T1000 (cell line): Measurements from ENCODE around the gene FIG4.
"Not testable (repeated sequence)": the region's sequence is repeated elsewhere in the genome, so short reads cannot be mapped to it uniquely, and the experiment has no call there.

ENCODE experiments used
- DNase-seq: peaks from one replicate; lab custom pipeline; 2025; ENCODE audit warnings: mixed read lengths; lab: John Stamatoyannopoulos, UW

Gene FIG4

DNA sequence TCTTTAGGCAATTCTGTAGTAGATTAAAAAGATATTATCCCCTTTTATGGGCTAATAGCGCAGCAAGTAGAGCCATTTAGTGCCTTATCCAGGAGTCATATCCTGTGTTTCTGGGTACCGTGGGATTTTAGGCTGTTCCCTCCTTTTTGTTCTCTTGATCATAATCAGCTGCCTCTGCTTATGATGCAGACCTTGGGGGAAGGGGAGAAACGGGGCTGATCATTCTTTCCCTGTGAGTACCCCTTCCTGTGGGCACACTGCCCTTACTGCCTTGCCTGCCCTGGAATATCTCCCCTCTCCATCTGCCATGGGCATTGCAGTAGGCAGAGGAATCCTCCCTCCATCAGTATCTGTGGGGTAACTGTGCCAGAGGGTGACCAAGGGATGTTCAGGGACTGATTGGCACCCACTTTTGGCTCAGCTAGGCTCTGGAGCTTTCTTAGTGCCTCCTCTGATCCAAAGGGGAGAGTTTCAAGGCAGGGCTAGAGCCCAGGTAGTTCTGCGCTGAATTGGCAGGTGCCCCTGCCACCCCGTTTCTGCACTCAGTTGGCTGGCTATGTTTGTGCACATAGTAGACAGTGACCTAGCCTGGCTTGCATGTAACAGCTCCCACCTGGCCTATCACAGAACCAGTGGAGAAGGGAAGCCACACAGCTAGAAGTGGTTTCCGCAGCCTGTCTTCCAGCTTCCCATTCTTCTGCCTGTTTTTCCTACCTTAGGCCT is 103.3 kb downstream of the FIG4 start:
- no peak for DNase-seq

DNA sequence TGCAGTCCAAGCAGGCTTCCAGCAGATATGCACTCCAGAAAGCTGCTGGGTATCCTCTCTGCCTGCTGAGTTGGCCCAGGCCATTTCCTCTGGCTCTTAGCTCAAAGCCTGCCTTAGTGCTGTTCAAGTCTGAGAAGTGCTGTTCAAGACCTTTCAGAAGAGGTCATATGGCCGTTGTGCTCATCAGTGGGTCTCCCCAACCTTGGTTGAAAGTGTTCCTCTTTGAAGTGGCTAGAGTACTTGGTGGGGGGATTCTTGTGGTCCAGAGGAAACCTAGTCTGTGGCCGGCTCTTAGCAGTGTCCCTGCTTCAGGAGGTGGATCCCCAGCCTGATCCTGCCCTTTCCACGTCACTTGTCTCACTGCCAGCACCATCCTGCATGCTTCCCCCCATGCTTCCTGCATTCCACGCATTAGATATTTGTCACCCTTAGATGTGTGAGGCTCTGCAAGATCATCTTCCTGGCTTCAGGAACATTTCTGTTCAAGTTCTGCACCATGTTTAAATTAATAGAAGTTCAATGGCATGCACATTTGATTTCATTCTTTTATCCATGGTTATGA is 105.0 kb downstream of the FIG4 start:
- DNase-seq, result no peak

DNA sequence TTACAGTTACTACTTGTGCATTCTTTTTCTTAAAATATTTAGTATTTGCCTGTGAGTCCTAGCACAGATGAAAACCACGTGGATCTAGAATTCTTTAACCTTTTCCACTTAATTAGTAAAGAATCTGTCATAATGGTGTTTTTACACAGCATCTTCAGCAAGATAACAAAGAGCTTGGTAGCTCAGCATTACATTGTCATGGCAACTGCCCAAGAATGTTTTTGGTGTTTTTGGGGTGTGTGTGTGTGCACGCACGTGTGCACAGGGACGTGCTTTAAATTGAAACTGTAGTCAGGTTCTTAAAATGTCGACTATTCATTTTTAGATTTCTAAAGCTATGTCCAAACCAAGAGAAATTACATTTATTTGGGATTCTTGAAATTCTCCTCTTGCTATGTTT is 108.0 kb downstream of the FIG4 start:
- DNase-seq, result no peak

DNA sequence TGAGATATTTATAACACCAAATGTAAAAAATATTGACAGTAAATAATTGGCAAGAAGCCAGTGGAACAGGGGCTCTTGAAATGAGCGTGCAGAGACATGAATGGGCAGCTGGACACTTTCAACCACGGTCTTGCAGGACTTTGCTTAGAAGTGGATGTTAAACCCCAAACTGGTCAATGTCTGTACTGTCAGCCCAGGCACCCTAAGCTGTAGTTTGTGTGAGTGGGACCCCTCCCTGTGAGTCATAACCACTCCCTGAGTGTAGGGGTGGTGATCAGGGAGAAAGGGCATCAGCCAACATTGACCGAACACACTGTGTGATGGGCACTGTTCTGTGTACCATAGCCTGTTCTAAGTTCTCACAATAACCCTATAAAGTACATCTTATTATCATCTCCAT is 108.6 kb downstream of the FIG4 start:
- DNase-seq, result no peak

DNA sequence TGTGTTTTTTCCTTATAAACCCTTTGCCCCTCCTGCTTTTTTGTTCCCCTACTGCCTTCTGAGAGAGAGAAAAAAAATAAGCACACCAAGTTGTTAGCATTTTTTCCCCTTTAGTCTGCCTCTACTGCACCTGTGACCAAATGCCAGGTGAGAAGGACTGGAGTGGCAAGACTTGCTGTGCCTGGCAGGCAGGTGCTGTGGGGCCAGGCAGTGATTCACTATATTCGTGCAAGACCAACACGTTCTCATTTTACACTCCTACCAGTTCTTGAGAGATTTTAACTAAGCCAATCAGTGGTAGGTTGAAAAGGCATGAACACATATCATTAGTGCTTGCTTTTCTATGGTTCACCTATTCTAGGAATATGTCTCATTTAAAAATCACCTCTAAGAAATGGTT is 109.7 kb downstream of the FIG4 start:
- no peak for DNase-seq

DNA sequence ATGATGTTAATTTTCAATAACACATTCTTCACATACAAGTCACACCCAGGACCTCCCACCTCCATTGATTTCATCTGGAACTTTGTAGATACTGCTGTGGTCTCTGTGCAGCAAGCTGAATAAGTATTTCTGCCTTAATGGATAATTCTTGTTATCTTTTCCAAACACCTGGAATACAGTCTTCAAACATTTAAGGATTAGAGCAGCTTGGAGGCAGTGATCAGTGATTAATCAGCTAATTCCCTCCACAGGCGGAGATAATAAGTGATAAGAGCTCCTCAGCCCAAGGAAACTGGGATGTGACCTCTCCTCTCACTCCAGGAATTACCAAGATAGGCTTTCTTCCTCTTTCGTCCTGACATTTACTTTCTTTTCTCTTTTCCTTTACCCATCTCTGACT is 110.7 kb downstream of the FIG4 start:
- no peak for DNase-seq

DNA sequence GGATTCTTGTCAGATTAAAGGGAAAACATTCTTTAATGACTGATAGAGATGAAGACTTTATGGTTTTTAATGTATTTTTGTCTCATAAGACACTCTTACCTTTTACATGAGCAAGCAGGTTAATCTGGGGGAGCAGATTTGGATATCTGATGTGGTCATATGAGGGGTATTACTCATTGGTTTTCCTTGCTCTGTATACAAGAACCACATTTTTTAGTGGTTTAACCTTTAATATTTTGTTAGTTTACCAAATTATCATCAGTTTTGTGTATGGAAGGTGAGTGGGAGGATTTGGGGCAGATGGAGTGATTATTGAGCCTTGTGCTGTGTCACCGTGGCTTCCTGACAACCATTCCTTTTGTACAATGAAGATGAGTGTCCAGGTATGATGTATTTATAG is 112.9 kb downstream of the FIG4 start:
- DNase-seq, result no peak

DNA sequence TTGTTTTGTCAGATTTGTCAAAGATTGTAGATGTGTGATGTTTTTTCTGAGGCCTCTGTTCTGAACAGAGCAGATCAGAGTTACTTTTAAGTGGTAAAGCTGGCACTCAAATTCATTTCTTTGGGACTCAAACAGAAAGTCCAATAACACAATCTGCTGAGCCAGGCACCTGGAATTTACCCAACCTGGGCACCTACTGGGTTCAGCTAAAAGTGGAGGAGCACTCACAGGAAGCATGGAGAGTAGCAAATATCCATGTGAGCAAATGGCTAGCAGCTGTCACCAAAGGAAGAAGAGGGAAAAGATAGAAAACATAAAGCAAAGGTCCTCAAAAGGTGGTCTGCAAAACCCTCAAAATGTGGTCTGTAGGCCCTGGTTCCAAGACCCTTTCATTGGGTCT is 116.8 kb downstream of the FIG4 start:
- no peak for DNase-seq

DNA sequence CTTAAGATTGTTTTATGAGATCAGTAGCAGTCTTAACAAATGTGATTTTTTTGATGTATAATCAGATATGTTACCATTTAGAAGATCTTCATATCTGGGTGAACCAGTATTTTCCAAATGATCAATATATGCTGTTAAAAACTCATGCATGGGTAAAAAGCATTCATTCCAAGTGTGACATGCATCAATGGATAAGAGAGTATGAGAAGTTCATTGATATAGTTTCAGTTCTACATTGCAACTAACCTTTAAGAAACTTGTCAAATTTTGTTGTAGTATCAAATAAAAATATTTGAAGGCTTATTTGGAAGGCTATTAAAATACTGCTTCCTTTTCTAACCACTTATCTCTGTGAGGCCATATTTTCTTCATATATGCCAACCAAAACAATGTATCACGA is 117.7 kb downstream of the FIG4 start:
- no peak for DNase-seq

DNA sequence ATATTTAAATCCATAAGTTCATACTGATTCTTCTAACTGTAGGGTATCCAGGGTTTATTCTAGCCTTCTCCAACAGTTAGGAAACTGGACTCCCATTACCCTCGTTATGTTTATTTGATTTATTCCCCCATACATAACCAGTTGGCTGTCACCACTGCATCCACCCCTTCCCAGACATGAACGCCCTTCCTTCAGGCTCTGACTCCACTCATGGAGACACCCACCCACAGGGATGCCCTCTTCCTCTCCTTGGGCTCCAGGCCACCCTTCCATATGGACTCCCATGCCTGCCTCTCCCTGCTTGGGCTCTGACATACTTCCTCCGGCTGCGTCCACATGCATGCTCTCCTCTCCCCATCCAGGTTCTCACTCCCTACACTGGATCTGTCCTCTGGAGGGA is 124.0 kb downstream of the FIG4 start:
- DNase-seq, result no peak

DNA sequence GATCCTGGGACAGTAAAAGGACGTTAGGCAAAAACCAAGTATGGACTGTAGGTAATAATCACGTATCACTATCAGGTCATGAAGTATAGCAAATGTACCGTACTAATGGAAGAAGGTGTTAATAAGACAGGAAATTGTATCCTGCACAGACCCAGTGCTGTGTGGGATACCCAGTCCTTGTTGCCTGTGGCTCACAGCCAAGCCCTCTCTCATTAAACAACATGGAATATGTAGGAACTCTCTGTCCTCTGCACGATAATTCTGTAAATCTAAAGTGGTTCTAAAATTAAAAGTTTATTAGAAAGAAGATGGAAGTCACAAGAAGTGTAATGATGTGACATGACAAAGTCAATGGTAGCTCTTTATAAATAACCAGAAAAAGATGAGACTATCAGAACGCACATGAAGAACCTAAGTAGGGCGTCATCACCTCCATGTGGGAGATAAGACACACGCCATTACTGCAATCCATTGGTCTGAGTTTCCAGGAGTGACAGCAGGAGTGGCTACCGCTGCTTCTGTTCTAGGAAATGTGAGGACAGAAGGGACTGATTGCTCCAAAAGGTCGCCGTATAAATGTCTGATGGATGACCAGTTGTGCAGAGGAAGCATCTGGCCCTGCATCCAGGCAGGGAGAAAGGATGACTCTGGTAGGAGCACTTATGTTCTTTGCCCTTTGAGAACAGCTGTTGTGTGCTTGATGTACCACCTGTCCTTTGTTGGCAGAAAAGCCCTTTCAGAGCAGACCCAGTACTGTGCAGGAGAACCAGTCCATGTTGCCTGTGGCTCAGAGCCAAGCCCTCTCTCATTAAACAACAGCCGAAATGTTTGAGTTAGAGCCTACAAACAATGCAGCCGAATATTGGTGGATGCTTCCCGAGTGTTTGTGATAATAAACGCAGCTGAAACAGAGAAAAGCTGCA is 125.6 kb downstream of the FIG4 start:
- DNase-seq, result no peak

DNA sequence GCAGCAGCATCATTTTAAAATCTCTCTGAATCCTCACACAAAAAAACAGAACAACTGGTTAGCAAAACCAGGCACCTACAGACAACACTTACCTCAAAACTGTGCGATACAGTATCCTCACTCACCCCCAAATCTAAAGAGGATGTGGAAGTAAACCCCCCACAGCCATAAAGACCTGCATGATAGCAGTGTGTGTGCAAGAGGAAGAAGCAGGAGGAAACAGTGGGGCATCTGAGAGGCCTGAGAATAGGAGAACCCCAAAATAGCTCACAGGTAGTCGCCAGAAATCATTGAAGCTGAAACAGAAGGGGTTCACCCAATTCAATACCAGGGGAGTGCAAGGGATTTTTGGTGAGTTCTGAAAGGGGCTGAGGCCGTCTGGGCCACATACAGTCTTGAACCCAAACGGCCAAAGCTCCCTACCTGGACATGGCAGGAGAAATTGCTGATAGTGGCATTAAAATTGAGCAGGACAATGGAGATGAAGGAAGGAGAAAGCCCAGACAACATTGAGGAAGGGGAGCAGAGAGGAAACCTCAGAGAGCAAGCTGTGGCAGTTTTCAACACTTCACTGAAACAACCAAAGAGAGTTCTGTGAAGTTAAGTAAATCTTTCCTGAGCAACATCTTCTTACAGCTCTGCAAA is 129.7 kb downstream of the FIG4 start:
- DNase-seq, result no peak

DNA sequence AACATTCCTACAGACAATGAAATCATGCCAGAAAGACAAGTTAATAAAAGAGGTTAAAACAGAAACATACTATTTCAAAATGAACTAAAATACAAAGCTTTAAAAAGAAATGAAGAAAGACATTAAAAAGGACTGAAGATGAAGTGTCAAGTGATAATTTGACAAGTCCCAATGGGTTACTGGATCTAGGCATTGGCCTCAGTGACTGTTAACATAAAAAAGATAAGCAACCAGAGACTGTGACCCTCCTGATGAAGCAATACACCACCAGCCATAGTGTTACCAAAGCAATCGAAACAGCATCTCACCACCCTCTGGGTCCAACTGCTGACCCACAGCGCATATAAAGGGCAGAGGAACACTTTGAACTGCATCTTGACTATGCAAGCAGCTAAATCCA is 130.3 kb downstream of the FIG4 start:
- no peak for DNase-seq

DNA sequence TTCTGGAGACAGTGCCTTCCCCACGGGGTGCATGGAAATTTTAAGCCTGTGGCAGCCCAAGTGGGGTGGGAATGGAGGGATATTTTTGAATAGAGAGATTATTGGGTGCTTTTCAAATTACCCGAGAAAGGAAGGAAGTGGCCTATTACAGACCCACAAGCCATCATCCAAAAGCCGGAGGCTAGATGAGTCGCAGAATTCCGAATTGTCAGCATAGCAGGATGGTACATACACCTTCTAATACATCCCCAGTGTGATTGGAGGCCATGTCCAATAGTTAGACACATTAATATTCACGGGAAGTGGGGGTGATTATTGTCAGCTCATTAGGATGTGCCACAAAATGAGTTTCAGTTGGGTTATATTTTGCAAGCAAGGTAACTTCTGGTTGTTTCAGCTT is 133.0 kb downstream of the FIG4 start:
- no peak for DNase-seq

DNA sequence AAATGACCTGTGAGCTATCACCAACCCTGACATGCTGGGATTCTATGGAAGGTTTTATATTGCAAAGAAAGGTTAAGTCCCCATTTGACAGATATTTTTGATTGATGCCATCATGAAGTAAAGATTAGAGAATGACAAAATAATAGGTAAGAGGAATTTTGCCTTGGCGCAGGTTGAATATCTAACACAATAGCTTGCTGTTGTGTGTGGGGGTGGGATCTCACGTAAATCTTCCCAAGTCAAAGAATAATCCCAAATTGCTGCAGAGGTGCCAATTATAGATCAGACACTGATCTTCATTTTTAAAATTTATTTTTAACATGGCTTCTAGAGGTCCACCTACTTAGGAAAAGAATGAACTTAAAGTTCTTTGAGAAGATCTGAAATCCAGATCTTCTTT is 135.5 kb downstream of the FIG4 start:
- no peak for DNase-seq

DNA sequence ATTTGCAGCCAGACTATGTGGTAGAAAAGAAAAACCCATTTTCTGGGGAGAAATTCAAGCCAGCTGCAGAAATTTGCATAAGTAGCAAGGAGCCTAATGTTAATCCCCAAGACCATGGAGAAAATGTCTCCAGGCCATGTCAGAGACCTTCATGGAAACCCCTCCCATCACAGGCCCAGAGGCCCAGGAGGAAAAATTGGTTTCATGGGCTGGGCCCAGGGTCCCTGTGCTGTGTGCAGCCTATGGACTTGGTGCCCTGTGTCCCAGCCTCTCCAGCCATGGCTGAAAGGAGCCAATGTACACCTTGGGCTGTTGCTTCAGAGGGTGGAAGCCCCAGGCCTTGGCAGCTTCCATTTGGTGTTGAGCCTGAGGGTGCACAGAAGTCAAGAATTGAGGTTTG is 140.3 kb downstream of the FIG4 start:
- DNase-seq, result not testable (repeated sequence)

DNA sequence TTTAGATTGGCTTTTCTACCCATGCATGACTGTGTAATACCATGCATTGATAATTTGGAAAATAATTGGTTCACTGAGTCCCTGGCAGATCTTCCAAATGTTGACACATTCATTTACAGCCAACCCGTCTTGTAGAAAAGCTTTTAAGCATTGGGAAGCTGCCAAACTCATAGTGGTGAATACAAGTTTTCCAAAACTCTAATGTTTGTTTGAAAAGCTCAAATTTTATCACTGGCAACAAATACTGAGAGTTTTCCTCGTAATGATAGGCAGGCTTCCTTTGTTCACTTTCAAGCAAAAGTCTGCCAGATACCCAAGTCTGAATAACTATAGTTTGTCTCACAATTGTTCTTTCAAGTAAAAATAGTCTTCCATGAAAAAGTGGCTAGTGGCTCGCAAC is 143.0 kb downstream of the FIG4 start:
- DNase-seq, result no peak

DNA sequence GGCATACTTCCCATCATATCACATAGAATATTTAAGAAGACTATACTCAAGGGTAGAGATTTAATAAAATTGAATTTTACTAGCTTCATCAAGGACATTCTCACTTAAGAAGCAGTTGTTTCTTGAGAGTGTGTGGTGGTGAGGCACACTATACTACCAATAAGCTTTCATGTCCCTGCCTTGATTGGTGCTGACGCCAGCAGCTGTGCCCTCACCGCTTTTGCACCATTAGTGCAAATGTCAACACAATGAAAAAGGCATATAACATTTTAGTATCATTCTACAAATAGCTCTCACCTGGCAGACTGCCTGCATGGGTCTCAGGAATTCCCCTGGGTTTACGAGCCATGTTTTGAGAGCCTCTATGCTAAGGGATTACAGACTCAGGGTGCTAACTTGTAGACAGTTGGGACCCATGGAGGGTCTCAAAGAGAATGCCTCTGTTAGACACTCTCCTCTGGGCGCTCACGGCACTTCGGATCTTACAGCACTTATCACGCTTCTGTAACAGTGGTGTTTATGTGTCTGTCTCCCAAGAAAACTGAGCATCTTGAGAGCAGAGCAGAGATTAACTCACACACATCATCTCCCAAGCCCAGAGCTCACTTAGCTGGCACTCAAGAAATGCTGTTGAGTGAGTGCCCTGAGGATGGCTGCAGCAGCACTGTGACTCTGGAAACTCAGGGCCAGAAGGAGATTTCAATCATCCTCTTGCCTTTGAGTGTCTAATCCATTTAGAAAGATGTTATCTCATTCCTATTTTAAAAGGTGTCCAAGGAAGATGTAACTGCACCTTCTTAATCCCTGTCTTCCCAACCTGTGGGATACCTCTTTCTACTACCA is 143.7 kb downstream of the FIG4 start:
- DNase-seq, result no peak

DNA sequence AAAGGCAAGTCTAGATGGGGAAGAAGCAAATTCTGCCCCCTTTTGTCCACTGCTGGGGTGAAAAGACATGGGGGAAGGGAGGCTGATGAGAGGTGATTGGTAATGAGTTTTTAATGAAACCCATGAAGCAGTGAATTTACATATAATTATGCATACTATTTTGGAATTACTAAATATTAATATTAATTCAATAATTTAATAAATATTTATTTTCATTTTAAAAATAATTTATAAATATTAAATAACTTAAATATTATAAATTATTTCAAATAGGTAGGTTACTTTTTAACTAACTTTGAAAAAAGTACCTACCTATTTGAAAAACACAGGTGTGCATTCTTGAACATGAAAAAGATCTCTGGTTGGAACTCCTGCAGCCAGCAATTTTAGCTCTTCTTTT is 148.9 kb downstream of the FIG4 start:
- DNase-seq, result no peak

DNA sequence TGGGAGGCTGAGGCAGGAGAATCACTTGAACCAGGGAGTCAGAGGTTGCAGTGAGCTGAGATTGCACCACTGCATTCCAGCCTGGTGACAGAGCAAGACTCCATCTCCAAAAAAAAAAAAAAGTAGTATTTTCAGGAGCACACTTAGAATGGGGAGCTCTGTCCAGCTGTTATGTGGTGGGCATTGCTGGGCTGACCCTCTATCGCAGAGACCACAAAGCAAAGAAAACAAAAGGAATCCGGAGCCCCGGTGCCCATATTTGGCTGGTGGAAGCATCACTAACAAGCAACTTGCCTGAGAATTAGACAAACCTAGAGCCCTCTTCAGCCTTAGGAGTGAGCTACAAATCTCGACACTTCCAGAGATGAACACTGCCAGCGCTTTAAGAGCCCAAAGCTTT is 149.7 kb downstream of the FIG4 start:
- no peak for DNase-seq

DNA sequence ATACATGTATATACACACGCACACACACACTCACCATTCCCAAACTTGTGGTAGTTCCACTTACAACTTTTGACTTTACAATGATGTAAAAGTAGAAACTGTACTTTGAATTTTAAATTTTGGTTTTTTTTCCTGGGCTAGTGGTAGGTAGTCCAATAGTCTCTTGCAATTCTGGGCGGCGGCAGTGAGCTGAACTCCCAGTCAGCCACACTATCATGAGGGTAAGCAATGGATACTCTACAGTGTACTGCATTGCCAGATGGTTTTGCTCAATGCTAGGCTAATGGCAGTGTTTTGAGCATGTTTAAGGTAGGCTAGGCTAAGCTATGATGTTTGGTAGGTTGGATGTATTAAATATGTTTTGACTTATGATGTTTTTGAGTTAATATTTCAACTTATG is 150.8 kb downstream of the FIG4 start:
- no peak for DNase-seq

DNA sequence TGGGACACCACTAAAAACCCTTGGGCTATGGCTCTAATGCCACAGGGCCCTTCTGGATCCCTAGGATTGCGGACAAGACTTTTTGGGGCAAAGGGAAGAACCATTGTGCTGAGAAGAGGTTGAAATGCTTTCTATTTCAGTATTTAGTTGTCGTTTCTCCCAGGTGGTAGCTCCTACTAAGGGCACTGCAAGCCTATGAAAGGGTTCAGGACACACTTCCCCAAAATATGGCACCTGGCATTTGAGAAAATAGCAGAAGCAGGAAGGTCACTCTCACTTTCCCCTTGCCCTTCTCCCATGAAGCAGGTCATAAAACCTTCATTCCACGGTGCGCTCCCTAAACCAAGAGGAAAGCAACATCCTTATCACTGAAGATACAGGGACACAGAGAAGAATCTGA is 161.6 kb downstream of the FIG4 start:
- no peak for DNase-seq
